OCI-M2 (cell line): ENCODE measurements around the gene PLOD3.

ENCODE experiments used
- DNase-seq: peaks from one replicate; lab custom pipeline; 2025; ENCODE audit not compliant: unreplicated experiment; lab: John Stamatoyannopoulos, UW

Gene PLOD3

GRCh38 chr7:101239191-101239950 lies 22.0 kb upstream of the PLOD3 start:
- DNase-seq, result no peak

- DNase-seq, result no peak
These were observed 21.1 kb upstream of the PLOD3 start for GRCh38 chr7:101238226-101239182.

GRCh38 chr7:101237206-101238067 lies 20.1 kb upstream of the PLOD3 start, which contains the start of gene CLDN15:
TSS of gene CLDN15 (minus strand) at chr7:101237802. CDS start at chr7:101237581, 221 bp downstream.
- no peak for DNase-seq

- no peak for DNase-seq
These were observed 19.0 kb upstream of the PLOD3 start for GRCh38 chr7:101236292-101236835.

GRCh38 chr7:101235522-101235921 lies 18.1 kb upstream of the PLOD3 start:
- DNase-seq, result no peak

- DNase-seq, result no peak
These were observed 17.7 kb upstream of the PLOD3 start for GRCh38 chr7:101235050-101235449.

GRCh38 chr7:101234636-101235035 lies 17.3 kb upstream of the PLOD3 start:
- DNase-seq, result no peak

GRCh38 chr7:101233907-101234547 lies 16.6 kb upstream of the PLOD3 start:
- DNase-seq, result no peak

GRCh38 chr7:101232141-101232850 lies 14.9 kb upstream of the PLOD3 start:
- DNase-seq, result no peak

- no peak for DNase-seq
These were observed 14.3 kb upstream of the PLOD3 start for GRCh38 chr7:101231644-101232043.

GRCh38 chr7:101226721-101227120 lies 9.3 kb upstream of the PLOD3 start:
- no peak for DNase-seq

GRCh38 chr7:101225650-101226049 lies 8.3 kb upstream of the PLOD3 start:
- no peak for DNase-seq

GRCh38 chr7:101223528-101223927 lies 6.1 kb upstream of the PLOD3 start:
- no peak for DNase-seq

GRCh38 chr7:101222275-101222830 lies 5.0 kb upstream of the PLOD3 start:
- DNase-seq, result no peak

- DNase-seq, result no peak
These were observed 2.9 kb upstream of the PLOD3 start for GRCh38 chr7:101220295-101220694.

- DNase-seq, result no peak
These were observed 1.1 kb upstream of the PLOD3 start for GRCh38 chr7:101218236-101219125.

- no peak for DNase-seq
These were observed 457 bp downstream of the PLOD3 start for GRCh38 chr7:101216860-101217387.
